ENCODE results near the gene IQGAP2.
A peak's percentile ranks its signal among the peaks of the same experiment; 100 is the strongest.
"Not testable (repeated sequence)": the region's sequence is repeated elsewhere in the genome, so short reads cannot be mapped to it uniquely, and the experiment has no call there.

The IQGAP2 gene

DNA sequence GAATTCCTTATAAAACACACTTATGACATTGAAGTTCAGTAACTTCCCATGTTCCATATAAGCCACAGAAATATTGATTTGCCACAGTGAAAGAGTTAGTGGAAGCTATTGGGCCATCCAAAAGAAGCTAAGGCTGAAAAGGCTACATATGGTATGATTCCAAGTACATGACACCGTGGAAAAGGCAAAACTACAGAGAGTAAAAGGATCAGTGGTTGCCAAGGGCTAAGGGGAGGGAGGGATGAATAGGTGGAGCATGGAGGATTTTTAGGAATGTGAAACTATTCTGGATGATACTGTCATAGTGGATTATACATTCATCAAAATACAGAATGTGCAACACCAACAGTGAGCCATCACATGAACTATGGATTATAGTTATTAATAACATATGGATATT is 110.4 kb downstream of the IQGAP2 start:
- no peaks in the 10 kb centered on the region for H3K9me3 ChIP-seq (ENCODE audit: control insufficient read depth, low read length)
- H2AFZ ChIP-seq = no peak overlapping the region
- H3K27me3 ChIP-seq (ENCODE audit: control insufficient read depth, insufficient read depth, low read length) = no peaks in the 10 kb centered on the region
- H3K36me3 ChIP-seq (ENCODE audit: control insufficient read depth, insufficient read depth, low read length) = no peaks in the 10 kb centered on the region
- H3K27ac ChIP-seq = no peak overlapping the region
- no peak overlapping the region for H3K4me3 ChIP-seq (ENCODE audit: low read depth, low read length)
- peaks cover 8% of the 10 kb centered on the region for H3K4me1 ChIP-seq
- TF ChIP-seq, protein P1, sequence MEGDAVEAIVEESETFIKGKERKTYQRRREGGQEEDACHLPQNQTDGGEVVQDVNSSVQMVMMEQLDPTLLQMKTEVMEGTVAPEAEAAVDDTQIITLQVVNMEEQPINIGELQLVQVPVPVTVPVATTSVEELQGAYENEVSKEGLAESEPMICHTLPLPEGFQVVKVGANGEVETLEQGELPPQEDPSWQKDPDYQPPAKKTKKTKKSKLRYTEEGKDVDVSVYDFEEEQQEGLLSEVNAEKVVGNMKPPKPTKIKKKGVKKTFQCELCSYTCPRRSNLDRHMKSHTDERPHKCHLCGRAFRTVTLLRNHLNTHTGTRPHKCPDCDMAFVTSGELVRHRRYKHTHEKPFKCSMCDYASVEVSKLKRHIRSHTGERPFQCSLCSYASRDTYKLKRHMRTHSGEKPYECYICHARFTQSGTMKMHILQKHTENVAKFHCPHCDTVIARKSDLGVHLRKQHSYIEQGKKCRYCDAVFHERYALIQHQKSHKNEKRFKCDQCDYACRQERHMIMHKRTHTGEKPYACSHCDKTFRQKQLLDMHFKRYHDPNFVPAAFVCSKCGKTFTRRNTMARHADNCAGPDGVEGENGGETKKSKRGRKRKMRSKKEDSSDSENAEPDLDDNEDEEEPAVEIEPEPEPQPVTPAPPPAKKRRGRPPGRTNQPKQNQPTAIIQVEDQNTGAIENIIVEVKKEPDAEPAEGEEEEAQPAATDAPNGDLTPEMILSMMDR (IDR thresholded peaks at IDR 0.05) = no peak
- H3K4me2 ChIP-seq (ENCODE audit: low read length) = no peak overlapping the region
- H3K9ac ChIP-seq = no peak overlapping the region
- peaks cover 21% of the 10 kb centered on the region for H3K79me2 ChIP-seq

DNA sequence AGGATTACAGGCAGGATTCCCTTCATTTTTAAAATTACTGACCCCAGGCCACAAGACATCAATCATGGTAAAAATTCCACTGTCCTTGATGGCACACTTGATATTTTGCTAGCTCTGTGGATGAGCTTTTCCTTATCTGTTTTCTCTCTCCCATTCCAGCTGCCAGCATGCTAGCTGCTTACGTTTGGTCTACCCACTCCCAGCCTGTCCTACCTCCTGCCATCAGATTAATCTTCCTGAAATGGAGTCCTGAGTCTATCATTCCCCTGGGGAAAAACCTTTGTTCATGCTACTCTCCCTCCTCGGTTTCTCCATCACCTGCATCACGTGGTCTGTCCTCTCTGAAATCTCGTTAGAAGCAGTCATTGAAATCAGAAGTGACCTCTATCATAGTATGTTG is 111.2 kb downstream of the IQGAP2 start:
- H3K4me3 ChIP-seq (ENCODE audit: low read depth, low read length) = no peak overlapping the region
- TF ChIP-seq, protein P1 (IDR thresholded peaks at IDR 0.05) = no peak
- H3K27me3 ChIP-seq (ENCODE audit: control insufficient read depth, insufficient read depth, low read length) = no peaks in the 10 kb centered on the region

DNA sequence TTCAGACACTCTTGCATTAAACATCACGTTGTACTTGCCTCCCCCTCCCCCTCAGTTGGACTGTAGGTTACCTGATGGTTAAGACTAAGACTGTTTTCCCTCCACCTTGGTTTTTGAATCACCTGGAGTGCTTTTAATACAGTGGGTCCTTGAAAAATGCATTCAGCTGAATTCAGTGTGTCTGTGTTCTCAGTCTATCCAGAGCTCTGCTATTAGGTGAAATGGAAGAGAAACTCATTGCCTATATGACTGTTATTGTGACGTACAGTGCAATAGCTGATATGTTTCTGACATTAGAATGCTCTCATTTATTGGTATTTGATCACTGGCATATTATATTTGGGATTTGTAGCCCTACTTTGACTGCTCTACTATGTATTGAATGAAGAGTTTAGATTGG is 111.6 kb downstream of the IQGAP2 start:
- H3K36me3 ChIP-seq (ENCODE audit: control insufficient read depth, insufficient read depth, low read length) = no peaks in the 10 kb centered on the region
- H3K4me2 ChIP-seq (ENCODE audit: low read length) = no peak overlapping the region
- no peak overlapping the region for H3K4me3 ChIP-seq (ENCODE audit: low read depth, low read length)
- peaks cover 8% of the 10 kb centered on the region for H3K4me1 ChIP-seq
- H3K27me3 ChIP-seq (ENCODE audit: control insufficient read depth, insufficient read depth, low read length) = no peaks in the 10 kb centered on the region
- H3K9me3 ChIP-seq (ENCODE audit: control insufficient read depth, low read length) = no peaks in the 10 kb centered on the region
- peak overlapping the region; percentile 25 for H2AFZ ChIP-seq
- H3K27ac ChIP-seq = no peak overlapping the region
- no peak overlapping the region for H3K9ac ChIP-seq
- TF ChIP-seq, protein P1 (IDR thresholded peaks at IDR 0.05) = no peak
- peaks cover 21% of the 10 kb centered on the region for H3K79me2 ChIP-seq

More for the DNA sequence above, 111.2 kb downstream of the IQGAP2 start:
- Histone ChIP-seq H3K4me2 (ENCODE audit: low read length) (no peak overlapping the region), H3K9me3 (ENCODE audit: control insufficient read depth, low read length) (no peaks in the 10 kb centered on the region), H3K4me1 (peaks cover 8% of the 10 kb centered on the region), H2AFZ (peak overlapping the region; percentile 25), H3K9ac (no peak overlapping the region), H3K36me3 (ENCODE audit: control insufficient read depth, insufficient read depth, low read length) (no peaks in the 10 kb centered on the region), H3K79me2 (peaks cover 21% of the 10 kb centered on the region), H3K27ac (no peak overlapping the region)

DNA sequence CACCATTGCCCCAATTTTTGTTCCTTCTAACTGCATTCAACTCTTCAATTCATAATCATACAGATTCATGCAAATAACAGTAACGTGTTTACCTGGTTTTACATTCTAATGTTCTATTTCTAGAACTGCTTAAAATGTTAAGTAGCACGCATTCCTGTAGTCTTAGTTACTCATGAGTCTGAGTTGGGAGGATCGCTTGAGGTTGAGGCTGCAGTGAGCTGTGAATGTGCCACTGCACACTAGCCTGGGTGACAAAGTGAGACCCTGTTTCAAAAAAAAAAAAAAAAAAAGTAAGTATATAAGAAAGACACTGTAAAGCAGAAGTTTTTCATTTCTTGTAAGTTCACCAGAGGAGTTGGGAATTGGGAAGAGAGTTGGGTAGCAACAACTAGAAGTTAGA is 114.2 kb downstream of the IQGAP2 start:
- peaks cover 8% of the 10 kb centered on the region for H3K4me1 ChIP-seq
- H3K27me3 ChIP-seq (ENCODE audit: control insufficient read depth, insufficient read depth, low read length) = no peaks in the 10 kb centered on the region
- no peak overlapping the region for H3K27ac ChIP-seq
- TF ChIP-seq, protein P1 (IDR thresholded peaks at IDR 0.05) = no peak
- no peak overlapping the region for H3K9ac ChIP-seq
- H3K4me2 ChIP-seq (ENCODE audit: low read length) = no peak overlapping the region
- no peak overlapping the region for H3K4me3 ChIP-seq (ENCODE audit: low read depth, low read length)
- H3K79me2 ChIP-seq = peaks cover 13% of the 10 kb centered on the region
- no peaks in the 10 kb centered on the region for H3K36me3 ChIP-seq (ENCODE audit: control insufficient read depth, insufficient read depth, low read length)
- H2AFZ ChIP-seq = no peak overlapping the region
- no peaks in the 10 kb centered on the region for H3K9me3 ChIP-seq (ENCODE audit: control insufficient read depth, low read length)

DNA sequence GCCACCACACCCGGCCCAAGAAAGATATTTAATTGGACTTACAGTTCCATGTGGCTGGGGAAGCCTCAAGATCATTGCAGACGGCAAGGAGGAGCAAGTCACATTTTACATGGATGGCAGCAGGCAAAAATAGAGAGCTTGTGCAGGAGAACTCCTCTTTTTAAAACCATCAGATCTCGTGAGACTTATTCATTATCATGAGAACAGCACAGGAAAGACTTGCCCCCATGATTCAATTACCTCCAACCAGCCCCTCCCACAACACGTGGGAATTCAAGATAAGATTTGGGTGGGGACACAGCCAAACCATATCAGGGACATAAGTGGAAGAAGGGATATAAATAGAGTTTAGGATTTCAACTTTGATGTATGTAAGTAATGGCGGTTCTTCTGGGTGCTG is 115.2 kb downstream of the IQGAP2 start:
- not testable (repeated sequence) for H2AFZ ChIP-seq; H3K27me3 ChIP-seq (ENCODE audit: control insufficient read depth, insufficient read depth, low read length); H3K4me2 ChIP-seq (ENCODE audit: low read length)

More for the DNA sequence above, 115.2 kb downstream of the IQGAP2 start:
- H3K4me3 ChIP-seq (ENCODE audit: low read depth, low read length); H3K9me3 ChIP-seq (ENCODE audit: control insufficient read depth, low read length); H3K27ac ChIP-seq; H3K9ac ChIP-seq; H3K36me3 ChIP-seq (ENCODE audit: control insufficient read depth, insufficient read depth, low read length); H3K4me1 ChIP-seq: not testable (repeated sequence)
- peaks cover 13% of the 10 kb centered on the region for H3K79me2 ChIP-seq
